ENCODE data around the gene VAT1. TPM values are rescaled to one million over a fixed set of nuclear protein-coding genes. Genes with fewer than 3 reads are reported as not detected.

VAT1 gene
- total RNA-seq, 1 experiment from 2014 or later = 34.9 TPM

DNA sequence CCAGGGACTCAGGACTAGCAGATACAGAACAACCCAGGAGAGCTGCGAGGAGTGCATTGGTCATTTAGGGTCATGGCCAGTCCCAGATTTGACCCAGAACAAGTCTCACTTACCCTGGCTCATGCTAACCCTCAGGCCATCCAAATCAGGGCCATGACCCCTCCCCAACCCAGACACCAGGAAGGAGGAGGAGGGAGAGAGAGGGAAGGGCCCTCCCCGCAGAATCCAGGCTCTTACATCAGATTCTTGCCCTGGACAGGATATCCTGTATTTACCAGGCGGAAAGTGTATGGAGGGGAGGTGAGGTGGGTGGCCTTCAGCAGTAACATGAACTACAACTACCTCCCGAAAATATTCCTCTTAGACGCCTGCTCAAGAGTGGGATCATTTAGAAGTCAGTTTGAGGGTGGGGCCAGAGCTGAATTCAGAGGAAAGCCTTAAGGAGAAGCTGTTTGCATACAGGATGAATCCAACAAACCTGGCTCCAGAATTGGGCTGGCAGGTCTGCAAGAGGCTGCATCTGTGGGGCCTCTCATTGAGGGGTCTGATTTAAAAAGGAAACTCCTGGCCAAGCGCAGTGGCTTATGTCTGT lies 2.1 kb downstream of the VAT1 start:
- H3K4me3 ChIP-seq = no peak overlapping the region
- no peaks in the 10 kb centered on the region for H3K4me1 ChIP-seq
- no peak for DNase-seq
- H3K27me3 ChIP-seq = no peaks in the 10 kb centered on the region
- H3K36me3 ChIP-seq = no peaks in the 10 kb centered on the region; the same call in 1 of the 2 replicates
- H3K27ac ChIP-seq = no peak overlapping the region
- no peaks in the 10 kb centered on the region for H3K9me3 ChIP-seq (replicated peaks)

DNA sequence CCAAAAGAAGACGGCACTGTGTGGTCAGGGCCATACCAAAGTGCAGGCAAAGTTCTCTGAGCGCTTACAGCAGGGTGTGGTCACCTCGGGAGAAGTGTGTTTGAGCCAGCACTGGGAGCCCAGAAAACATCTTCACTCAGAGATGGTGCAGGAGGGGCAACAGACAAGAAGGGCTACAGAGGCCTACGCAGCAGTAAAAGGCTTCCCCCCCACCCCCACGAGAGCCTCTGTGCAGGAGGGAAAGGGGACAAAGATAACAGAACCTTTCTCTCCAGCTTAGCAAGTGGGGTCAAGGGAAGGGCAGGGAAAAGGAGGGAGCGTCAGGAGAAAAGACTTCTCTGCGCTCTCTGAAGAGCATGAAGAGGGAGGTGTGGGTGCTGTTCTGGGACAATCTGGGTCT lies 2.8 kb downstream of the VAT1 start:
- H3K4me1 ChIP-seq = no peaks in the 10 kb centered on the region

GRCh38 chr17:43018932-43019331 lies 3.3 kb downstream of the VAT1 start:
- Histone ChIP-seq H3K27ac (no peak overlapping the region), H3K4me3 (no peak overlapping the region), H3K36me3 (no peaks in the 10 kb centered on the region; the same call in 1 of the 2 replicates), H3K4me1 (no peaks in the 10 kb centered on the region), H3K27me3 (no peaks in the 10 kb centered on the region), H3K9me3 (replicated peaks) (no peaks in the 10 kb centered on the region)
- no peak for DNase-seq

More for the DNA sequence above, 2.8 kb downstream of the VAT1 start:
- Histone ChIP-seq H3K36me3 (no peaks in the 10 kb centered on the region; the same call in 1 of the 2 replicates), H3K27ac (no peak overlapping the region), H3K4me3 (no peak overlapping the region), H3K9me3 (replicated peaks) (no peaks in the 10 kb centered on the region), H3K27me3 (no peaks in the 10 kb centered on the region)
- DNase-seq = no peak

DNA sequence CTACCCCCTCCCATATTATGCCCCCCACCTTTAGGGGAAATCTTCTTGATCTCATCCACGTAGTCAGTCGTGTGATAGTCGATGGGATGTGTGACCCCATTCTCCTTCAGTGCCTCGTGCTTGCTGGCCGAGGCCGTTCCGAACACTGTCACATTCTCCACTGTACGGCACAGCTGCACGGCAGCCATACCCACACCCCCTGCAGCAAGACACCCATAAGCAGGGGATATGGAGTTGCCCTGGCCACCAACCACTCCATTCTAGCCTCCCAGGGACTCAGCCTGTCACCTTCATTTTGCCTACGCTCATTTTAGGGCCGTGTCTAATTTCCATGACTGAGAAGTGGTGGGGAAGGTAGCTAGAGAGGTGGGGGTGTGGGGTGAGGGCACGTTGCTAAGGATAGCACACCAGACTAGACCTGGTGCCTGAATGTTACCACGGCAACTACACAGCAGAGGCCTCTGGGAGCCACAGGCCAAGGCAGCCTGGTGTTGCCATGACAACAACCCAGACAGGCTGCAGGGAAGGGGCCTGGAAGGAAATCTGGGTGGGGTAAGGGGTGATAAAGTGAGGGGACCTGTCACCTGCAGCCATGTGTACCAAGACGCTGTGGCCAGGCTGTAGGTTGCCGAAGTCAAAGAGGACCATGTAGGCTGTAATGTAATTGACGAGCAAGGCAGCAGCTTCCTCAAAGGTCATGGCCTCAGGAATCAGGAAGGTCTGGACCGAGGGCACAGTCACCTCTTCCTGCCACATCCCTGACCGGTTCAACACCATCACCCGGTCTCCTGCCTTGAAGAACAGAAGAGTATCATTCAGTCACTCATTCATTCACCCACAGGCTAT lies 4.0 kb downstream of the VAT1 start:
- no peaks in the 10 kb centered on the region for H3K9me3 ChIP-seq (replicated peaks)
- DNase-seq = peak in 1 of 2 experiments; percentile 31
- H3K27ac ChIP-seq = no peak overlapping the region
- H3K4me1 ChIP-seq = no peaks in the 10 kb centered on the region
- no peak overlapping the region for H3K4me3 ChIP-seq
- H3K36me3 ChIP-seq = no peaks in the 10 kb centered on the region; the same call in 1 of the 2 replicates
- no peaks in the 10 kb centered on the region for H3K27me3 ChIP-seq

GRCh38 chr17:43016216-43016615 lies 6.0 kb downstream of the VAT1 start:
- Histone ChIP-seq H3K9me3 (replicated peaks) (no peaks in the 10 kb centered on the region), H3K4me3 (no peak overlapping the region), H3K27me3 (no peaks in the 10 kb centered on the region), H3K4me1 (no peaks in the 10 kb centered on the region), H3K27ac (no peak overlapping the region), H3K36me3 (no peaks in the 10 kb centered on the region; the same call in 1 of the 2 replicates)
- no peak for DNase-seq

DNA sequence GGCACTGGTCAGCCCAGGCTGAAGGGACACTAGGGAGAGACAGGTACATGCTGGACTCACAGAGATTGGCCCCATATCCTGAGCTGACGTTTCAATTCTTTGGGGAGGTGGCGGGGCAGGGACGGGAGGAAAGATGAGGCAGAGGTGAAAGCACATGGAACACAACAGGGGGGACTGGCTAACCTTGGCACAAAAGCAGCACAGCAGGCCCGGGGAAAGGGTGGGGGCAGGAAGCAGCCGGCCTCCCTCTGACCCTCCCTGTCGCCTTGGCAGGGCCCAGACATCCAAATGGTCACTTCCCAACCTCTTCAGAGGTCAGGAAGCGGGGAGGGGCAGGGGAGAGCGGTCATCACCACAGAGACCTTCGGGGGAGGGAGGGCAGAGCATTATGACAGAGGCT lies 6.6 kb downstream of the VAT1 start:
- Histone ChIP-seq H3K4me1 (no peaks in the 10 kb centered on the region), H3K4me3 (no peak overlapping the region), H3K27me3 (no peaks in the 10 kb centered on the region), H3K27ac (no peak overlapping the region), H3K36me3 (no peaks in the 10 kb centered on the region; the same call in 1 of the 2 replicates), H3K9me3 (replicated peaks) (no peaks in the 10 kb centered on the region)
- no peak for DNase-seq

DNA sequence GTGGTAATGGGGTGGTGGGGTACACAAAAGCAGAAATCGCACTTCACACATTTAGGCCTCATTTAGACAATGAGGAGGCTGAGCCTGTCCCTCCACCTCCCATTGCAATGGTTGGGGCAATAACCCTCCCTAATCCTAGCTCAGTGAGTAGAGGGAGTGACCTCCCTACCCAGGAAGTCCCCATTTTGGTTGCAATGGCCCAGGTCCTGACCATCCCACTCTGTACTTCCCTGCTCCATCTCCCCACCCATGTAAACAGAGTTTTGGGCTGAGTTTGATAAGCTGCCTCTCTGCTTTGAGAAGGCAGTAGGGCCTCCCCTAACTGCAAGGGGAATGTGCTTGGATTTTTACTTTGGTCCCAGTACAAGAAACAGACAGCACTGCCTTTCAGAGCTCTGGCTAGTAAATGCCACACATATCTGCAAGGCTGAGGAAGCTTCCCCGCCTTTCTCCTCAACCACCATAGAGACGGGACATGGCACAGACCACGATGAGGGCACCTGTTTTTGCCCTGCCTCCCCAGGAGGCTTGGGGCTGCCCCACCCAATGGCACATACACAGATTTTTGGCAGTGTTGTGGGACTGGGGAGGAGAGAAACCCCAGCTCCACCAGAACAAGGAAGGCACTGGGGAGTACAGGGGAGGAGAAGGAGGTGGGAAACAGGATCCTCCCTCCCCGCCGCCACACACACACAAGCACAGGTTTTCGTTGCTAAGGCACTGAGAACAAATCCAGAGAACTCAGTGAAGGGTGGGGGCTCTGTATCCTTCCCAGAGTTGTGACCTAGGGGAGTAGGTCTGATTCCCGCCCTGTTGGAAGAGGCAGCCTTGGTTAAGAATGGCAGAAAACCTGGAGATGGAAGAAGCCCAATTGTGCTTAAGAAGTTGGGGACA lies 7.3 kb downstream of the VAT1 start:
- Histone ChIP-seq H3K4me1 (no peaks in the 10 kb centered on the region), H3K9me3 (replicated peaks) (no peaks in the 10 kb centered on the region), H3K4me3 (no peak overlapping the region), H3K27ac (no peak overlapping the region), H3K36me3 (no peaks in the 10 kb centered on the region; the same call in 1 of the 2 replicates), H3K27me3 (no peaks in the 10 kb centered on the region)
- no peak for DNase-seq

- Histone ChIP-seq H3K4me1 (no peaks in the 10 kb centered on the region), H3K27me3 (no peaks in the 10 kb centered on the region), H3K27ac (no peak overlapping the region), H3K36me3 (no peaks in the 10 kb centered on the region; the same call in 1 of the 2 replicates), H3K4me3 (no peak overlapping the region), H3K9me3 (replicated peaks) (no peaks in the 10 kb centered on the region)
- DNase-seq = no peak
Measured at GRCh38 chr17:43014020-43014648, 8.1 kb downstream of the VAT1 start.

- Histone ChIP-seq H3K9me3 (replicated peaks) (no peaks in the 10 kb centered on the region), H3K4me3 (no peak overlapping the region), H3K27me3 (no peaks in the 10 kb centered on the region), H3K4me1 (no peaks in the 10 kb centered on the region), H3K27ac (no peak overlapping the region), H3K36me3 (no peaks in the 10 kb centered on the region)
- DNase-seq = no peak
Measured at GRCh38 chr17:43013296-43013695, 8.9 kb downstream of the VAT1 start.

- H3K27me3 ChIP-seq = no peaks in the 10 kb centered on the region
- no peaks in the 10 kb centered on the region for H3K36me3 ChIP-seq
- no peak for DNase-seq
- H3K4me1 ChIP-seq = no peaks in the 10 kb centered on the region
- no peak overlapping the region for H3K27ac ChIP-seq
- H3K9me3 ChIP-seq (replicated peaks) = no peaks in the 10 kb centered on the region
- H3K4me3 ChIP-seq = no peak overlapping the region
Measured at GRCh38 chr17:43011728-43012472, 10.3 kb downstream of the VAT1 start.

GRCh38 chr17:43010667-43011308 lies 11.4 kb downstream of the VAT1 start:
- Histone ChIP-seq H3K4me1 (no peaks in the 10 kb centered on the region), H3K9me3 (replicated peaks) (no peaks in the 10 kb centered on the region), H3K27me3 (no peaks in the 10 kb centered on the region), H3K4me3 (no peak overlapping the region), H3K36me3 (no peaks in the 10 kb centered on the region), H3K27ac (no peak overlapping the region)
- DNase-seq = no peak

GRCh38 chr17:43006639-43007551 lies 15.3 kb downstream of the VAT1 start, which contains the start of gene IFI35:
Gene IFI35, plus strand, starts transcription at chr17:43006784. Its CDS starts 164 bp downstream, at chr17:43006948.
- Histone ChIP-seq H3K27ac (no peak within 1 kb of the TSS), H3K4me3 (no peak within 1 kb of the TSS), H3K36me3 (peaks cover 25% of the 10 kb centered on the region), H3K4me1 (no peaks in the 10 kb centered on the region), H3K27me3 (no peaks in the 10 kb centered on the region), H3K9me3 (replicated peaks) (no peaks in the 10 kb centered on the region)
- DNase-seq = no peak

Measured in SJCRH30 (cell line).